Cardiac septum (tissue), 1 donor: ENCODE results near the gene EGFR. TPM values are rescaled to one million over a fixed set of nuclear protein-coding genes. Genes with fewer than 3 reads are reported as not detected.

ENCODE experiments used
- DNase-seq: peaks from one replicate; pipeline ENCODE4 v3.0.0-alpha.2; 2020; ENCODE audit warnings: low spot score
- intact Hi-C: fragments of 100-400 bp; cut with DNase I; formaldehyde crosslinking; loops from one replicate; pipeline ENCODE4 v1.14.0; 2022
- long read RNA-seq: library from polyadenylated mRNA; unstranded; transcript quantifications from one replicate; pipeline ENCODE4 v2.0.0, GENCODE V29; 2021
- total RNA-seq: library from RNA; stranded (reverse); fragmentation: NEBNext Ultra II Directional; extraction: Animal tissue kit (Norgen Biotek cat#: 25700); gene quantifications from one replicate; pipeline ENCODE4 v1.2.1, GENCODE V29; 2021
- donor health status: DM: no; HTN: no; CAD: no.

The EGFR gene
- 7.6 TPM for total RNA-seq
- long read RNA-seq, partial matches to known transcripts = 1 of 6 reads
- long read RNA-seq, other reads (novel, unspliced or antisense) = 5 of 6 reads

- intact Hi-C loops = loop anchor here (5.0 kb wide), 1 partner anchor 109 kb away; no protein-coding TSS in a partner anchor
- peak; percentile 81 for DNase-seq
Measured at GRCh38 chr7:55018361-55019190, at the start of gene EGFR. Gene EGFR, plus strand, starts transcription at chr7:55019017. Its CDS starts 261 bp downstream, at chr7:55019278.

- intact Hi-C loops = no loop called here
- no peak for DNase-seq
Measured at GRCh38 chr7:54969208-54969967, 49.4 kb upstream of the EGFR start.

- DNase-seq = no peak
- intact Hi-C loops = no loop called here
Measured at GRCh38 chr7:54972733-54973294, 46.0 kb upstream of the EGFR start.

GRCh38 chr7:54978364-54979116 is 40.3 kb upstream of the EGFR start:
- DNase-seq = no peak
- intact Hi-C loops = no loop called here

GRCh38 chr7:54980521-54980920 is 38.3 kb upstream of the EGFR start:
- no peak for DNase-seq
- intact Hi-C loops = no loop called here

- no peak for DNase-seq
- intact Hi-C loops = no loop called here
Measured at GRCh38 chr7:54981913-54982312, 36.9 kb upstream of the EGFR start.

GRCh38 chr7:54985426-54986330 is 33.1 kb upstream of the EGFR start:
- intact Hi-C loops = no loop called here
- no peak for DNase-seq

GRCh38 chr7:54986716-54987115 is 32.1 kb upstream of the EGFR start:
- intact Hi-C loops = no loop called here
- DNase-seq = no peak

- intact Hi-C loops = no loop called here
- DNase-seq = no peak
Measured at GRCh38 chr7:54987772-54988171, 31.0 kb upstream of the EGFR start.

GRCh38 chr7:54988516-54988915 is 30.3 kb upstream of the EGFR start:
- DNase-seq = no peak
- intact Hi-C loops = no loop called here

GRCh38 chr7:54989453-54990225 is 29.2 kb upstream of the EGFR start:
- intact Hi-C loops = no loop called here

GRCh38 chr7:54991341-54991740 is 27.5 kb upstream of the EGFR start:
- no peak for DNase-seq
- intact Hi-C loops = no loop called here

More at GRCh38 chr7:54989453-54990225, 29.2 kb upstream of the EGFR start:
- DNase-seq = no peak

- intact Hi-C loops = no loop called here
- DNase-seq = no peak
Measured at GRCh38 chr7:54992871-54993475, 25.8 kb upstream of the EGFR start.

GRCh38 chr7:54995166-54995565 is 23.7 kb upstream of the EGFR start:
- intact Hi-C loops = no loop called here
- DNase-seq = no peak

GRCh38 chr7:54995610-54996363 is 23.0 kb upstream of the EGFR start:
- intact Hi-C loops = no loop called here
- DNase-seq = no peak

- no peak for DNase-seq
Measured at GRCh38 chr7:54996391-54996790, 22.4 kb upstream of the EGFR start.

GRCh38 chr7:55004579-55004978 is 14.2 kb upstream of the EGFR start:
- intact Hi-C loops = no loop called here

More at GRCh38 chr7:54996391-54996790, 22.4 kb upstream of the EGFR start:
- intact Hi-C loops = no loop called here

More at GRCh38 chr7:55004579-55004978, 14.2 kb upstream of the EGFR start:
- DNase-seq = no peak
